Activated effector memory CD4-positive, alpha-beta T cell treated with anti-CD3 and anti-CD28 coated beads, Interleukin-2, amount 50 U/mL, for 16 hours (primary cell): ENCODE results near the gene PDP2.
"Not testable (repeated sequence)": the region's sequence is repeated elsewhere in the genome, so short reads cannot be mapped to it uniquely, and the experiment has no call there.

Experiments
- DNase-seq: peaks from one replicate; pipeline ENCODE4 v3.0.0-alpha.2; 2020

PDP2 gene

DNA sequence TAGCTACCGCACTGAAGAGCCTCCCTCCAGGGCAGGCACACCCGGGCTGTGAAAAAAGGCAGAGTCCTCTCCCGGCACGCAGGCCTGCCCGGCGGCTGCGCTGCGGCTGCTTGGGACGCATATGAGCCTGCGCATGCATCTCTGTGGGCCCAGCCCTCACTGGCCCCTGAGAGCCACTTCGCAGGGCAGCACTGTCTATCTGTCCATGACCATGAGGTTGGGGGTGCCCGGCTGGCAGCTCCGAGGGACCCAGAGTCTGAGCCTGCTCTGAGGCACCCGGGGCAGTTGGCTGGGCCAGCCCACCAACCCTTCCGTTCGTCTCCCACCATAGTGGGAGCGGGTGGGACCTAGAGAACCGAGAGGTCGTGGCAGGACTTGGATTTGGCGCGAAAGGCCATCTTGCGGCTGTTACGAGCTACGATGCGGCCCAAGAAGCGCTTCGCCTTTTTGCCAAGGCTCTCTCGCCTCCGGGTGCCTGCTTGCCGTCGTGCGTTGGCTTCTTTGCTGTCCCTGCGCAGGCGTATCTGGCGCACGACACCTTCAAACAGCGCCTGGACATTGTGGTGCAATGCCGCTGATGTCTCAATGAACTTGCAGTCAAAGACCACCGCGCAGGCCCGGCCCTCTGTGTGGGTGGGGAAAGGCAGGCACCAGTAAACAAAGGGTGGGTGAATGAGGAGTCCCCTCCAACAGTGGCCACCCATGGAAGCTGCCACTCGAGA is 41.6 kb downstream of the PDP2 start:
- DNase-seq = no peak

DNA sequence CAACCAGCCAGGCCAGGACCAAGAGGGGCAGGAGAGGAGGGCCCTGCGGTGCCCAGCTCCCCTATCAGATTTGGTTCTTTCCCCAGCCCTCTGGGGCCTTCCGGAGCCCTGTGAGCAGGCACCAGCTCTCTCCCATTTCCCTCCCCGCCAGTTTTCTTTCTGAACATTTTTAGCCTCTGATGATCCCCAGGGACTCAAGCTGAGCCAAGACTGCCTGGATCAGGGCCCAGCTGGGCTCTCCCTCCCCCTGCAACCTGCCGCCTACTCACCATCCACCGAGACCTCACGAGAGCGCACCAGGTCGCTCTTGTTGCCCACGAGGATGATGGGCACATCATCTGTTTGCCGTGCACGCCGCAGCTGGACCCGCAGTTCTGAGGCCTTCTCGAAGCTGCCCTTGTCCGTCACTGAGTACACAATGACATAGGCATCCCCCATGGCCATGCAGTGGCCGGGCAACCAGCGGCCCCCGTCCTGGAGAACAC is 43.0 kb downstream of the PDP2 start:
- DNase-seq = no peak

DNA sequence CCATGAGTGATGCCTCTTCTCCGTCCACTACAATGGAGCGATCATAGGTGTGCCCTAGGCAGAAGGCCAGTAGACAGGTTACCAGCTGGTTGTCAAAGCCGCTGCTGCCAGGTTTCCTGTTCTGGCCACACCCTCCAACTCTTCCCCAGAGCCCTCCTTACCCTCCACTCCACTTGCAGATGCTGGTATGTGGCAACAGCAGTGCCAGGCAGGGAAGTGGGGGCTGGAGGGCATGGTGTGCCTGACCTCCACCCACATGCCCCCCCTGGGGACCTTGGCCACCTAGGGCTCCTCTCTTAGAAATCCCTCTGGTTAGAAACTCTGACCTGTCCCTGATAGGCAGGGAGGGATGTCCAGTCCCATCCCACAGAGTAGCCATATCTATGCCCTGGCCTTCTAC is 43.6 kb downstream of the PDP2 start:
- DNase-seq = no peak

DNA sequence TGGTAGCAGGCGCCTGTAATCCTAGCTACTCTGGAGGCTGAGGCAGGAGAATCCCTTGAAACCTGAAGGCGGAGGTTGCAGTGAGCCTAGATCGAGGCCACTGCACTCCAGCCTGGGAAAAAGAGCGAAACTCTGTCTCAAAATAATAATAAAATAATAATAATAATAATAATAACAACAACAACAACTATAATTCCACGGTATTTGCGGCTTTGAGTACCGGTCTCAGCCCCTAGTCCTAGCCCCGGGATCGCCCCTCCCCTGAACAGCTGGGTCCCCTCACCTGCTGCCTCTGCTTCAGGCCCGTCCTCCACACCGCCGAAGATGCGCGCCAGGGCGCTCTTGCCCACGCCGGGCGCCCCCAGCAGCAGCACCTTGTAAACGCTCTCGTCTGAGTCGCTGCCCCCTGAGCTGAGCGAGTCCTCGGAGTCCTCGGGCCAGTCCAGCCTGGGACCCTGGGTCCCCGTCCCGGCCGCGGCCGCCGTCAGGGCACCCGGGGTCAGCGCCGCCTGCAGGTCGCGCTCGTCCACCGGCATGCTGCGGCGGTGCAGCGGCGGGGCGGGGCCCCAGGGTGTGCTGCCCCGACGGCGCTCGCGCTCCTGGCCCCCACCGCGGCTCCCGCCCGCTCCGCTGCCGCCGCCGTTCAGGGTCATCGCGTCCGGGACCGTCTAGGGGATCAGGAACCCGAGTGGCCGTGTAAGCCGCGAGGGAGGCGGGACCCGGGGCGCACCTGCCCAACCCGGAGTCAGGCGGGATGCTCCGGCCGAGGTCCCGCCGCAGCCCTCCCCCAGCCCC is 44.4 kb downstream of the PDP2 start:
- DNase-seq = peak; percentile 78

DNA sequence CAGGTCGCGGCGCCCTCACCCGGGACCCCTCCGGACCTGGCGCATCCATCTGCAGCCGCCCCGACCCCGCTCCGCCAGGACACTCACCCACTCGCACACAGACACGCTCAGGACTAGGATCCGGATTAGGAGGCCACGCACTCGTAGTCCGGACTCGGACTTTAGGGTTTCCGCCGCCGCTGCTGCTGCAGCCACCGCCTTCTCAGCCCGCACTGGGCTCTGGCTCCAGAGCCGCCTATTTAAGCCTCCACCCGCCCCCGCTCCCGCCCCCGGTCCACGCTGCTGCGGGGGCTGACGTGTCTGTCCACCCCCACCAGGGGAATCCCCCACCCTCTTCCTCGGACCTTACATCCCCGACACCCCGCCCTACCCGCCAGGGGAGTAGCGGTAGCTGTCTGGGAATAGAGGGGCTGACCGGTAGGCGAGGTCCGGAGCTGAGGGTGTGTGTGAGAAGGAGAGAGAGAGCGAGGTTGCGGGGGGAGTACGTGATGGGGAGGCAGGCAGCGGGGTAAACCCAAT is 45.1 kb downstream of the PDP2 start, which contains the start of gene RRAD:
Gene RRAD, minus strand, starts transcription at position 214 of the 519 bp plus-strand sequence. CDS start 356 bp downstream, outside the sequence.
- DNase-seq = peak; percentile 69

DNA sequence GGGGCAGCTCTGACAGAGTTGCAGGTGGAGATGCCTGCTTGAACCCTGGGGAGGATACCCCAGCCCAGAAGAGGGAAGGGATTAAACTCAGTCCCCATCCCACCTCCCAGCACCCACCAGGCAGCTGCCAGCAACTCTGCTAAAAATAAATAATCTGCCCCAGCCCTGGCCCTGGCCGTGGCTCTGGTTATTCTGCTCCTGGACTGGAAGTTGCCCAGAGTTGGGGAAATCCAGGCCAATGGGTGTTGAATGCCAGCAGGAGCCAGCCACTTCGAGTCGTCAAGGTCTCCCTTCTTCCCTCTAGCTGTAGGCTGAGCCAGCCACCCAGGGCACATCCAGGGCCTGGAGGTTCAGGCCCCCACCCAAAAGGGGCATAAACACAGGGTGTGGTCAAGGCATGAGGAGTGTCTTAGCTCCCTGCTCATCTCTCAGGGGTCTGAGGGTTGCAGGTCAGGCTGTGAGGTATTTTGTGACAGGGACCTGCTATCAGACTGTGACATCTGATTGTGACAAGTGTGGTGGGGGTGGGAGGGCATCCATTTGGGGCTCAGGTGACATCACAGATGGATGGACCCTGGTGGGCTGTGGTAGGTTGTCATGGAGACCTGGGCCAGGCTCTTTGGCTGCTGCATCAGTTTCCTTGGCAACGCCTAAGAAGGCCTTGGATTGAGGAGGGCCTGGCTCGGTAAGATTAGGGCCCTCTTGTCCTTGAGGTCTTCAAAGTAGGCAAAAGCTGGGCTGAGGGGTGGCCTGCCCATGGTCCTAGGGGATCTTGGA is 46.0 kb downstream of the PDP2 start:
- DNase-seq = no peak

DNA sequence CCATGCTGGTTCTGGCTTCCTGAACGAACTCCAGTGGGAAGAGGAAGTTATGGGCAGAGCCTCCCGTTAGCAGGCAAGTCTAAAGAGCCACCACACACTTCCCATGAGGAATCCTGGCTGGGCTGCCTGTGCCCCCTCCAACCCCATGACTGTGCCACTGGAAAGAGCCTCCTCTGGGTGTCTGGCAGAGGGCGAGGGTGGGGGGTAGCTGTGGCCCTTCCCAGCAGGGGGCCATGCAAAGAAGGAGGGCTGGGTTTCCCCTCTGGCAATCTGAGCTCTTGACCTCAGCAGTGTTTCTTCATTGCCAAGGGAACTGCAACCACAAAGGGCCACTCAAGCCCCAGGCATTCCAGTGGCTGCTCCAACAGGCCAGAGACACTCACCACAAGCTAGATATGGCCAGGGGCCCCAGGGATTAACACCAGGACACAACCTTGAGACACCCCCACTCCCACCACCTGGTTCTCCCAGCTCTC is 46.7 kb downstream of the PDP2 start:
- no peak for DNase-seq

DNA sequence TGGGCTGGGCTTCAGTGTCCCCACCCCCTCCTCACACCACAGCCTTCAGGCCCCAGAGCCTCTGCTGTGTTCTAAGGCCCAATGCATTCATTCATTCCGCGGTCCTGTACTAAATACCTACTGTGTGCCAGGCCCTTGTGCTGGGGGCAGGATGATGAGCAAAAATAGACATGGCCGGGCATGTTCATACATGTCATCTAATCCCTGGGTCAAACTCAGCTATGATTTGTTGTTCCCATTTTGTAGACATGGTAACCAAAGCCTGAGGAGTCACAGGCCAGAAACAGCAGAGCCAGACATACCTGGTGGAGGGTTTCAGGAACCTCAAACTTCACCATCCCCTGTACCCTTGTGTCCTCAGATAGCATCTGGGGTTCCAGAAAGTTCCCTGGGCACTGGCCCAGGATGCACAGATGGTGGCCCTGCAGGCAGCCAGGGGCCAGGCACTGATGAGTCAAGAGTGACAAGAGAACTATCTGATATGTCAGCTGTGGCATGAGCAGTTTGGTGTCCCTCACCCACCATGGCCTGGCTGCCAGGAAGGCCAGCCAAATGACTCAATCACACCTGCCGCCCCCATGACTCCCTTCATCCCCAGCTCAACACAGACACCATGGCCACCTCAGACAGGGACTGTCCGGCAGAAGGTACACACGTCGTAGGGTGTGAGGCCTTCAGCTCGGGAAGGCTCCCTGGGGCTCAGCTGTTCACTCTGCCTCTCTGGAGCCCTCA is 47.8 kb downstream of the PDP2 start:
- DNase-seq = no peak

DNA sequence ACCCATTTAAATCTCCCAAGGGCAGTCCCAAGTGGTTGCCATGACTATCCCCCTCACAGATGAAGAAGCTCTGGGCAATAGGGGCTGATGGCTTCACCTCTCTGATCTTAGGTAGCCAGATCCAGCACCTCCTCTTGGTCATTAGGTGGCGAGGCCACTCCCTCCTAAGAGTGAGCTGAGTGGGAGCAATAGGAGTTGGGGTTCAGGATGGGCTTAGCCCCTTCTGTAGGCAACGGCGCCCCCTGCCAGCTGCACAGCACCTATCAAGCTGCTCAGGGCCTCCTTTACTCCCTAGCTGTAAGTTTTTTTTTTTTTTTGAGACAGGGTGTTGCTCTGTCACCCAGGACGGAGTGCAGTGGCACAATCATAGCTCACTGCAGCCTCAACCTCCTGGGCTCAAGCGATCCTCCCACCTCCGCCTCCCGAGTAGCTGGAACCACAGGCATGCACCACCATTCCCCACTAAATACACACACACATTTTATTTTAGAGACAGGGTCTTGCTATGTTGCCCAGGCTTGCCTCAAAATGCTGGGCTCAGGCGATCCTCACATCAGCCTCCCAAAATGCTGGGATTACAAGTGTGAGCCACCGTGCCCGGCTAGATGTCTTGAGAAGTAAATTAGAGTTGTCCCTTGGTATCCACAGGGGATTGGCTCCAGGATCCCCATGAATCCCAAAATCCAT is 48.5 kb downstream of the PDP2 start:
- DNase-seq = peak; percentile 69

DNA sequence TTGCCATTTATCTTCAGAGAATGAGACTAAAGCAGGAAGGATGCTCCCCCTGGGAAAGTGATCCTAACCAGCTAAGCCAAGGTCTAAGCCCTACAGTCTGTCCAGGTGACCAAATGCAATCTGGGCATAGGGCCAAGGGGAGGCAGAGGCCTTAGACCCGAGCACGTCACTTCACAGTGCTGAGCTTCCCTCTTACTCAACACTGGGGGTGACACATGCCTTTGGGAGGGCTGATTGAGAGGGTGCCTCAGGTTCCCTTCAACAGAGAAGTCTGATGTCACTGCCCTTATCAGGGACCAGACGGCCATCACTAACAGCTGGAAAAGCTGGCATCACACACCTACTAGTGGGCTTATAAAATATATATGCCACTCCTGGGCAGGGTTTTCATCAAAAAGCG is 49.9 kb downstream of the PDP2 start:
- no peak for DNase-seq

DNA sequence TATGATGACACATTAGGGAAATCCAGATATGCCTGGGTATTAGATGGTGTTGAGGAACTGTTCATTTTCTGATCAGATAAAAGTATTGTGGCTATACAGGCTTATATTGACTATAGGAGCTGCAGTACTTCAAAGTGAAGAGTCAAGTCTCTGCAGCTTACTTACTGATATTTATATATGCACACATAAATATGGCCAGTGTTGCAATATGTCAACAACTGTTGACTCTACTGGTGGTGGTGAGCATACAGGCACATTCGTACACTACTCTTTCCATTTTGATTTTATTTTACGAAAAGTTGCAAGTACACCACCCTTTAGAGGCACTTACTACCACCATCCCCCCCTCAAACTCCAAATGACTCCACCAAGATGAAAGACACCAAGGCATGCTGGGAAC is 51.4 kb downstream of the PDP2 start:
- DNase-seq = no peak

DNA sequence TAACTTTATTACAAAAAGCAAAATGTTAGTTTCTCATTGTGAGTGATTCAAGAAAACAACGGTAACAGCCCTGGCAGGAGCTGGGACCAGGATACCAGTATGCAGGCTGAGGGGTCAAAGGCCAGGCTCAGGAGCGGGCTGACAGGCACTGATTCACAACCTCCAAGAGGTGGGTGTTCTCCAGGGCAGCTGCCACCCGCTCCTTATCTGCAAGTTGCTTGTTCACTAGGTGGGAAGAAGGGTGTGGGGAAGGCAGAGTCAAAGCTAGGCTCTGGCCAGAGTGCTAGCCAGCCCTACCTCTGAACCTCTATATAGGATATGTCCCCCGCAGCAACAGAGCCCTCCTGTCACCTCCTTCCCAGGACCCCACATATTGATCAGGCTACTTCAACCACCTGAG is 51.8 kb downstream of the PDP2 start:
- no peak for DNase-seq

DNA sequence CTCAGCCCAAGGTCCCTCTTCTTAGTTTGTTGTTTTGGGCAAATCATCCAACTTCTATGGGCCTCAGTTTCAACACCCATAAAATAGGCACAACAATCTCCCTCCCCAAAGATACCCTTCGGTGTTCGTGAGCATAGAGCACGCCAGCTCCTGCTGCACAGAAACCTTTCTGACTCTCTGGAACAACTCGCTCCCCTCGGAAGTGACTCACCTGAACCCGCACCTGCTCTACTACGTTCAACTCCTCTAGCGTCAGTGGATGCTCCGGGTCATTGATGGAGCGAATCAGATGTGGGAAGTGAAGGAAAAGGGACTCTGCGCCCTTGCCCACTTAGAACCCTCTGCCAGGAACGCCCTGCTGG is 53.4 kb downstream of the PDP2 start:
- no peak for DNase-seq

DNA sequence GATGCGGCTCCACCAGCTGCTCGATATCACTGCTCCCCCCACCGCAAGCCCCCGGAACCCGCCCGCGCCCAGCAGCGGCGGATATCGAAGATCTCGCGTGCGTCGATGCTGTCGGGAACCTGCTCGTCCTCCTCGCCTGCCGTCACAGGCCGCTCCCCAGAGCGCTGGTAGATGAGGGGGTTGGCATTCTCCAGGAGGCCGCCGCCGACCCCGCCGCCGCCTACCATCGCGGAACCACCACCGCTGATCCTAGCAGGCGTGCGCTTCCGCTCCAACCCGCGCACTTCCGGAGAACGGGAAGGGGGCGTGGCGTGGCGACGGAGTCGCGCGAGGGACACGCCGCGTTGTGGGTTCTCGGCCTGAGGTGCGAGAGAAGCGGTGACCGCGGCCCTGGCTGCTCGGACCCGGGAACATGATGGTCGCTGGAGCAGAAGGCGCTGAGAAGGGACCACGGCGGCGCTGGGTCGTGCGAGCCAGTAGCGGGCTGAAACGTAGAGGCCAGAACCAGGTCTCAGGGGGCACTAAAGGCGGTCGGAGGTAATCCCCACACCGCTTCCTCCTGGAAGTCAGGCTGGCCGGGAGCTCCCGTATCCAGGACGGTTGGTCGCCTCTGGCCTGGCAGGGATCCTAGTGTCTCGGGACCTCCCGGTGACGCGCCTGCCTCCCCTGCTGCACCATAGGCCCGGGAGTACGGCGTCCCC is 54.0 kb downstream of the PDP2 start, which contains the start of gene CIAO2B:
Gene CIAO2B, minus strand, starts transcription at position 265 of the 701 bp plus-strand sequence. Its CDS starts 38 bp downstream, at position 227.
- DNase-seq = peak; percentile 96

DNA sequence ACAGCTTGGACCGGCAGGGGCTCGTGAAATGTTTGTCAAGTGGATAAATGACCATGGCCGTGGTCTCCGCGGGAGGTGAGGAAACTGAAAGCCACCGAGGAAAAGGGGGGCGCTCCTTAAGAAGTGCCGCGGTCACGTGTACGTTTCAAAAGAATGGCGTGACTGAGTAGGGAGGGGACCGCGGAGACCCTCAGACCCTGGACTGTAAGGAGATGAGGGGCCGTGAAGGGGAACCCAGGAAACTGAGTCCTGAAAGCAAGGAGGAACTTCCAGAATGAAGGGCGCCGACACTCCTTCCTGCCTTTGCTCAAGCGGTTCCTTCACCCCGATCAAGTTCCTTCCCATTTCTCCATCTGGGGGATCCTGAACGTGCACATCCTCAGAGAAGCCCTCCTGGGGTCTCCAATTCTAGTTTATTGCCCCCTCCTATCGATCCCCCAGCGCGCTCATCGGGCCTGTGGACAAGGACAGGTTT is 54.6 kb downstream of the PDP2 start:
- not testable (repeated sequence) for DNase-seq

DNA sequence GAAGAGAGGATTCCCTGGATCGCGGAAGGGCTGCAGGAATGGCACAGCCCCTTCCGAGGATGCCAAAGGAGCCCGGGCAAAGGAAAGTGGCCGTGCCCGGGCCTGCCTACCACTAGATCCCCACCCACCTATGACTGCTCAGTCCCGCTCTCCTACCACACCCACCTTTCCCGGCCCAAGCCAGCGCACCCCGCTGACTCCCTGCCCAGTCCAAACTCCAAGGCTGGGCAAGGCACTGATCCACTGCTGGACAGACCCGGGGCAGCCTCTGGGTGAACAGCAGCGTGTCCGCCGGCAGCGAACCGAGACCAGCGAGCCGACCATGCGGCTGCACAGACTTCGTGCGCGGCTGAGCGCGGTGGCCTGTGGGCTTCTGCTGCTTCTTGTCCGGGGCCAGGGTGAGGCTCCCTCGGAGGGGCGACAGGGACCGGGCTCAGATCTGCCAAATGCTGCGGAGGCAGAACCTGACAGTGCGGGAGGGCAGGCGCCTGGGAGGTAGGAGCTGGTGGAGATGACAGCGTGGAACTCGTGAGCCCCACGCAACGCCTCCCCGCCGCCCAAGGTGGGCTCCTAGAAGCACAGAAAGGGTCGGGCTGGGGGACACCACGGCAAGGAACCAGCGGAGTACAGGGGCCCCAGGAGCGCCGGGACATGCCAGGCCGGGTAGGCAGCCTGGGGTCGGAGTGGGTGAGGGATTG is 55.1 kb downstream of the PDP2 start, which contains the start of gene CES2:
Gene CES2, plus strand, starts transcription at position 203 of the 698 bp plus-strand sequence. Its CDS starts 120 bp downstream, at position 323.
- no peak for DNase-seq

DNA sequence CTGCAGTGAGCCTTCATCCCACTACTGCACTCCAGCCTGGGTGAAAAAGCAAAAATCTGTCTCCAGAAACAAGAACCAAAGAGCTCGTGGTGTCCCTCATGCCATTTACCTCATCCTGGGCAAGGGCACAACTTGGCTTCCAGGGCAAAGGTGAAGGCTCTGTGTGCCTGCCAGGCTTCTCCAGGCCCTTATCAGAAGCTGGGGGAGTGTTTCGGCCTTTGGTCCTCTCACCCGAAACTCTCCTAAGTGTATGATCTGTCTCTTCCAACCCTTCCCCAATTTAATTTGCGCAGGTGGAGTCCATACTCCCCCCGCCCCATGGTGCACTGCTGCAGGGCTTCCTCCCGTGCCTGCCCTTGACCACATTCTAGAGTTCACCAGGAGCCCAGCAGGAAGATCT is 56.1 kb downstream of the PDP2 start:
- no peak for DNase-seq

DNA sequence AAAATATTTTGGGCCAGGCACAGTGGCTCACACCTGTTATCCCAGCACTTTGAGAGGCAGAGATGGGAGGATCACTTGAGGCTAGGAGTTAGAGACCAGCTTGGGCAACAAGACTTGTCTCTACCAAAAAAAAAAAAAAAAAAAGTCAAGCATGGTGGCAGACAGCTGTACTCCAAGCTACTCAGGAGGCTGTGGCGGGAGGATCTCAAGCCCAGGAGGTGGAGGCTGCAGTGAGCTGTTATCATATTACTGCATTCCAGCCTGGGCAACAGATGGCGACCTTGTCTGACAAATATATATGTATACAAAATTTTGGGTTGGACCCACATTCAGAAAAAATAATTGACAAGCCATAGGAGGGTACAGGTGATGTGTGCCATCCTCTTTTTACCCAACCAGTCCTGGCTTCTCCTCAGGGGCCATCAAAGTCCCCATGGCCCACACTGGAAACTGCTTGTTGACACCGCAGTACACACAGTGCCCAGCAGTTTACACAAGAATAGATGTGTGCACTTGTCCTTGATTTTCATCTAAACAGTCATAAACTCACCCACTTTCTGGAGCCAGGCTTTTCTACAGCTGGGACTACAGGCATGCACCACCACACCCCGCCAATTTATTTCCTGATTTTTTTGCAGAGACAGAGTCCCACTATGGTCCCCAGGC is 56.7 kb downstream of the PDP2 start:
- no peak for DNase-seq

DNA sequence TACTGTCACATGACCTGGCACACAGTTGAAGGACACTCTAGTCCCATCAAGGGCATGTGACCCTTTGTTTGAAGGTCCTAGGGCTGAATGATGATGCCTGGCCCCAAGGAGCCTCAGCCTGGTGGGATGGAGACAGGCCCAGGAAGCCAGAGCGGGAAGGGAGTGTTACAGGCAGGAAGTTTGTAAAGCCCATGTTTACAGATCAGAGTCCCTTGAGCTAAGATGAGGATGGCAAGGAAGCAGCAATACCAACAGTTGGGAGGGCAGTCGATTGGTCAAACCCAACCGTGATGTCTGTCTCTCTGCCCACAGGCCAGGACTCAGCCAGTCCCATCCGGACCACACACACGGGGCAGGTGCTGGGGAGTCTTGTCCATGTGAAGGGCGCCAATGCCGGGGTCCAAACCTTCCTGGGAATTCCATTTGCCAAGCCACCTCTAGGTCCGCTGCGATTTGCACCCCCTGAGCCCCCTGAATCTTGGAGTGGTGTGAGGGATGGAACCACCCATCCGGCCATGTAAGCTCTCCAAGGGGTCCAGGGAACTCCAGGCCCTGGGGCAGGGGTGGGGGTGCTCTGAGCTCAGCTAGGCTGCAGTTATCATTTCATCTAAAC is 57.5 kb downstream of the PDP2 start:
- DNase-seq = no peak
